ENCODE measurements around the gene CAB39.

GRCh38 chr2:230814616-230815015 is 102.0 kb downstream of the CAB39 start:
- TF ChIP-seq CTCF (IDR thresholded peaks at IDR 0.05) (peak in 2 of 6 experiments; percentile 7 to 34), POLR2A (IDR thresholded peaks at IDR 0.05) (no peak)
